HepG2 (cell line): ENCODE measurements around the gene ADRA1B. TPM values are rescaled to one million over a fixed set of nuclear protein-coding genes. Genes with fewer than 3 reads are reported as not detected.
A peak's percentile ranks its signal among the peaks of the same experiment; 100 is the strongest.

Experiments
- ETV5 ChIP-seq: IDR thresholded peaks from 2 replicates; pipeline ENCODE4 v1.6.1; 2018; ENCODE audit warnings: missing biosample characterization, missing genetic modification reagents, inconsistent platforms, borderline replicate concordance
- HIVEP1 ChIP-seq: sonication (generic); formaldehyde crosslinking; IDR thresholded peaks from 2 replicates; pipeline ENCODE4 v1.4.0; 2020; ENCODE audit warnings: mild to moderate bottlenecking, missing genetic modification reagents
- KDM2A ChIP-seq: sonication (generic); formaldehyde crosslinking; IDR thresholded peaks from 2 replicates; pipeline ENCODE4 v1.4.0; 2020; ENCODE audit warnings: low read depth, missing genetic modification reagents, borderline replicate concordance
- NBN ChIP-seq: fragments of 450-650 bp; conservative IDR thresholded peaks from 2 replicates; pipeline ENCODE4 v1.6.1; 2017
- NFE2 ChIP-seq: sonication (generic); formaldehyde crosslinking; IDR thresholded peaks from 2 replicates; pipeline ENCODE4 v1.4.0; 2020; ENCODE audit warnings: missing genetic modification reagents
- NR2F2 ChIP-seq: IDR thresholded peaks from 2 replicates; pipeline ENCODE4 v1.6.1; 2012; ENCODE audit warnings: low read depth, inconsistent platforms, borderline replicate concordance
- PLRG1 ChIP-seq: fragments of 450-650 bp; conservative IDR thresholded peaks from 2 replicates; pipeline ENCODE4 v1.6.1; 2016
- RAD21 ChIP-seq: fragments of 450-650 bp; formaldehyde crosslinking; IDR thresholded peaks from 2 replicates; pipeline ENCODE4 v1.5.0; 2020; ENCODE audit warnings: mild to moderate bottlenecking
- STAG1 ChIP-seq: sonication (generic); formaldehyde crosslinking; IDR thresholded peaks from 2 replicates; pipeline ENCODE4 v1.4.0; 2020; ENCODE audit warnings: missing genetic modification reagents
- ZMYM3 ChIP-seq: sonication (generic); formaldehyde crosslinking; IDR thresholded peaks from 2 replicates; pipeline ENCODE4 v1.5.1; 2020; ENCODE audit warnings: mild to moderate bottlenecking, missing genetic modification reagents
- ZNF263 ChIP-seq: sonication (generic); formaldehyde crosslinking; IDR thresholded peaks from 2 replicates; pipeline ENCODE4 v1.4.0; 2020; ENCODE audit warnings: missing genetic modification reagents
- ZNF431 ChIP-seq: sonication (generic); formaldehyde crosslinking; IDR thresholded peaks from 2 replicates; pipeline ENCODE4 v1.9.0; 2022; ENCODE audit warnings: missing genetic modification reagents, low read depth, mild to moderate bottlenecking, borderline replicate concordance
- ZNF619 ChIP-seq: sonication (generic); formaldehyde crosslinking; IDR thresholded peaks from 2 replicates; pipeline ENCODE4 v1.4.0; 2020; ENCODE audit warnings: mild to moderate bottlenecking, missing genetic modification reagents
- ZNF678 ChIP-seq: sonication (generic); formaldehyde crosslinking; IDR thresholded peaks from 2 replicates; pipeline ENCODE4 v1.4.0; 2020; ENCODE audit warnings: mild to moderate bottlenecking, missing genetic modification reagents
- ZNF737 ChIP-seq: sonication (generic); formaldehyde crosslinking; IDR thresholded peaks from 2 replicates; pipeline ENCODE4 v1.5.0; 2020; ENCODE audit warnings: missing genetic modification reagents, mild to moderate bottlenecking, borderline replicate concordance
- ZNF761 ChIP-seq: sonication (generic); formaldehyde crosslinking; conservative IDR thresholded peaks from 2 replicates; pipeline ENCODE4 v1.4.0; 2020; ENCODE audit warnings: mild to moderate bottlenecking, missing genetic modification reagents
- ZNF780A ChIP-seq: sonication (generic); formaldehyde crosslinking; IDR thresholded peaks from 2 replicates; pipeline ENCODE4 v1.8.0; 2022; ENCODE audit warnings: mild to moderate bottlenecking, missing genetic modification reagents, moderate library complexity
- polyA plus RNA-seq, 8 experiments: library from polyadenylated mRNA; depleted of rRNA in 3 of 8; stranded (reverse) in 7 of 8; unstranded in 1 of 8; fragments of >200 nt; fragmentation: Illumina TruSeq in 4 of 8; extraction: Trizol in 4 of 8; gene quantifications; 2 replicates each; pipeline versions ENCODE4 v1.2.1 to v1.2.3, GENCODE V29; 2011 to 2016; ENCODE audit warnings: low read depth in 4 of 8, missing spikeins in 1 of 8, mixed read lengths in 1 of 8; ENCODE audit not compliant: insufficient read depth in 1 of 8
- total RNA-seq, 5 experiments: library from RNA; depleted of rRNA; stranded (reverse); fragments of >200 nt; fragmentation: Illumina TruSeq; extraction: Trizol; gene quantifications; 2 replicates each; pipeline ENCODE4 v1.2.3, GENCODE V29; 2016; ENCODE audit warnings: low read depth in 1 of 5
- TF ChIP-seq, protein P1 (sequence below): sonication (generic); formaldehyde crosslinking; IDR thresholded peaks from 2 replicates; pipeline ENCODE4 v1.4.0; 2020; ENCODE audit warnings: missing genetic modification reagents
- TF ChIP-seq, protein P2 (sequence below): sonication (generic); formaldehyde crosslinking; IDR thresholded peaks from 2 replicates; pipeline ENCODE4 v1.4.0; 2020; ENCODE audit warnings: missing genetic modification reagents
- TF ChIP-seq, protein P3 (sequence below): sonication (generic); formaldehyde crosslinking; IDR thresholded peaks from 2 replicates; pipeline ENCODE4 v1.5.1; 2020; ENCODE audit warnings: mild to moderate bottlenecking, missing genetic modification reagents, moderate library complexity
- TF ChIP-seq, protein P4 (sequence below): sonication (generic); formaldehyde crosslinking; IDR thresholded peaks from 2 replicates; pipeline ENCODE4 v1.8.0; 2022; ENCODE audit warnings: mild to moderate bottlenecking, missing genetic modification reagents, moderate library complexity
- TF ChIP-seq, protein P5 (sequence below): sonication (generic); formaldehyde crosslinking; IDR thresholded peaks from 2 replicates; pipeline ENCODE4 v1.4.0; 2020; ENCODE audit warnings: missing genetic modification reagents
- TF ChIP-seq, protein P6 (sequence below): sonication (generic); formaldehyde crosslinking; IDR thresholded peaks from 2 replicates; pipeline ENCODE4 v1.8.0; 2023; ENCODE audit warnings: mild to moderate bottlenecking, missing genetic modification reagents

Gene ADRA1B
- total and polyA plus RNA-seq, 2 of the 13 experiments (the other 11 are each of a cell fraction or from before 2014, with no cell fraction given) = not detected

DNA sequence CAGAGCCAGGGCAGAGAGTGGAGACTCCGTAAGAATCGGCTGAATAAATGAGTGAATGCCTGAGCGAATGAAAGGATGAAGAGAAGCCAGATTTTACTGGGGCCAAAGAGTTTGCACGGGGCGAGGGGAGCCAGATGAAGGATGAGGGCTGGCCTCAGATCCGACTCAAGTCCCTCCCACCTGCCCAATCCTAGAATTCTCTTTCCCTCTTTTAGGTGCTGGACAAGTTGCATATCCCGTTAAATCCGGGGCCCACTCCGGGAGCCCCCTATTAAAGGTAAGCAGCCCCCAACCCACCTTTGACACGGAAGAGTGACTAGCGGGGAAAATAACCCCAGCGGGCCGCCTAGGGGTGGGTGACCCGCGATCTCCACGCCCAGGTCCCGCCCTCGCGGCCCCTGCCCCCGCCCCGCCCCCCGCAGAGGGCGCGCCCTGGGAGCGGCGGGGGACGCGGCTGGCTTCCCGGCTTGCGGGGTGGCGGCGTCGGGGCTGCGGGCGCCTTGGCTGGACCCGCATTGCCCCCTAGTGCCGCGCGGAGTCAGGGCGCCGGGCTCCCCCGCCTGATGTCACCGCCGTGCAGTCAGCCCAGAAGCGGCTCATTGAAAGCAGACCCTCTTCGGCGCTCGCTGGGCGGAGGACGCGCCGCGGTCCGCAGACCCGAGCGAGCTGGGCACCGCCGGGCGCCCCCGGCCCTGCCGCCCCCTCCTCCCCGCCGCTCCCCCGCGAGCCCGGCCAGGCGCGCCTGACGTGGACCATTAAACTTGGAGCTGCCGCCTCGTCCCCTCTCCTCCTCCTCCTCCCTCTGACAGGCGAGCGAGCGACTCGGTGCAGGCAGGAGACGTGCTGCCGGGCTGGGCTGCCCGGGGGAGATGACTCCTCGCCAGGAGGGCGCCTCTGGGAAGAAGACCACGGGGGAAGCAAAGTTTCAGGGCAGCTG lies at the start of gene ADRA1B (continued):
- TF ChIP-seq, protein P1, sequence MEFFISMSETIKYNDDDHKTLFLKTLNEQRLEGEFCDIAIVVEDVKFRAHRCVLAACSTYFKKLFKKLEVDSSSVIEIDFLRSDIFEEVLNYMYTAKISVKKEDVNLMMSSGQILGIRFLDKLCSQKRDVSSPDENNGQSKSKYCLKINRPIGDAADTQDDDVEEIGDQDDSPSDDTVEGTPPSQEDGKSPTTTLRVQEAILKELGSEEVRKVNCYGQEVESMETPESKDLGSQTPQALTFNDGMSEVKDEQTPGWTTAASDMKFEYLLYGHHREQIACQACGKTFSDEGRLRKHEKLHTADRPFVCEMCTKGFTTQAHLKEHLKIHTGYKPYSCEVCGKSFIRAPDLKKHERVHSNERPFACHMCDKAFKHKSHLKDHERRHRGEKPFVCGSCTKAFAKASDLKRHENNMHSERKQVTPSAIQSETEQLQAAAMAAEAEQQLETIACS (CRISPR knock-in tag) = no peak
- TF ChIP-seq PLRG1 (no peak), NR2F2 (no peak), ZMYM3 (CRISPR knock-in tag) (no peak), RAD21 (CRISPR knock-in tag) (peak; percentile 74), ZNF619 (no peak), ZNF761 (no peak), ETV5 (no peak), ZNF737 (CRISPR knock-in tag) (no peak), ZNF678 (no peak), HIVEP1 (CRISPR knock-in tag) (no peak), NBN (no peak), KDM2A (CRISPR knock-in tag) (0 out of 2 replicates have a peak, but pooled peaks have one; percentile 22), STAG1 (CRISPR knock-in tag) (peak; percentile 71), ZNF431 (CRISPR knock-in tag) (no peak), NFE2 (no peak), ZNF263 (no peak), ZNF780A (CRISPR knock-in tag) (no peak)
- TF ChIP-seq, protein P2, sequence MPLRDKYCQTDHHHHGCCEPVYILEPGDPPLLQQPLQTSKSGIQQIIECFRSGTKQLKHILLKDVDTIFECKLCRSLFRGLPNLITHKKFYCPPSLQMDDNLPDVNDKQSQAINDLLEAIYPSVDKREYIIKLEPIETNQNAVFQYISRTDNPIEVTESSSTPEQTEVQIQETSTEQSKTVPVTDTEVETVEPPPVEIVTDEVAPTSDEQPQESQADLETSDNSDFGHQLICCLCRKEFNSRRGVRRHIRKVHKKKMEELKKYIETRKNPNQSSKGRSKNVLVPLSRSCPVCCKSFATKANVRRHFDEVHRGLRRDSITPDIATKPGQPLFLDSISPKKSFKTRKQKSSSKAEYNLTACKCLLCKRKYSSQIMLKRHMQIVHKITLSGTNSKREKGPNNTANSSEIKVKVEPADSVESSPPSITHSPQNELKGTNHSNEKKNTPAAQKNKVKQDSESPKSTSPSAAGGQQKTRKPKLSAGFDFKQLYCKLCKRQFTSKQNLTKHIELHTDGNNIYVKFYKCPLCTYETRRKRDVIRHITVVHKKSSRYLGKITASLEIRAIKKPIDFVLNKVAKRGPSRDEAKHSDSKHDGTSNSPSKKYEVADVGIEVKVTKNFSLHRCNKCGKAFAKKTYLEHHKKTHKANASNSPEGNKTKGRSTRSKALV (CRISPR knock-in tag) = no peak
- TF ChIP-seq, protein P3, sequence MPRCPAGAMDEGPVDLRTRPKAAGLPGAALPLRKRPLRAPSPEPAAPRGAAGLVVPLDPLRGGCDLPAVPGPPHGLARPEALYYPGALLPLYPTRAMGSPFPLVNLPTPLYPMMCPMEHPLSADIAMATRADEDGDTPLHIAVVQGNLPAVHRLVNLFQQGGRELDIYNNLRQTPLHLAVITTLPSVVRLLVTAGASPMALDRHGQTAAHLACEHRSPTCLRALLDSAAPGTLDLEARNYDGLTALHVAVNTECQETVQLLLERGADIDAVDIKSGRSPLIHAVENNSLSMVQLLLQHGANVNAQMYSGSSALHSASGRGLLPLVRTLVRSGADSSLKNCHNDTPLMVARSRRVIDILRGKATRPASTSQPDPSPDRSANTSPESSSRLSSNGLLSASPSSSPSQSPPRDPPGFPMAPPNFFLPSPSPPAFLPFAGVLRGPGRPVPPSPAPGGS (CRISPR knock-in tag) = no peak
- TF ChIP-seq, protein P4, sequence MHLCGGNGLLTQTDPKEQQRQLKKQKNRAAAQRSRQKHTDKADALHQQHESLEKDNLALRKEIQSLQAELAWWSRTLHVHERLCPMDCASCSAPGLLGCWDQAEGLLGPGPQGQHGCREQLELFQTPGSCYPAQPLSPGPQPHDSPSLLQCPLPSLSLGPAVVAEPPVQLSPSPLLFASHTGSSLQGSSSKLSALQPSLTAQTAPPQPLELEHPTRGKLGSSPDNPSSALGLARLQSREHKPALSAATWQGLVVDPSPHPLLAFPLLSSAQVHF = no peak
- TF ChIP-seq, protein P5, sequence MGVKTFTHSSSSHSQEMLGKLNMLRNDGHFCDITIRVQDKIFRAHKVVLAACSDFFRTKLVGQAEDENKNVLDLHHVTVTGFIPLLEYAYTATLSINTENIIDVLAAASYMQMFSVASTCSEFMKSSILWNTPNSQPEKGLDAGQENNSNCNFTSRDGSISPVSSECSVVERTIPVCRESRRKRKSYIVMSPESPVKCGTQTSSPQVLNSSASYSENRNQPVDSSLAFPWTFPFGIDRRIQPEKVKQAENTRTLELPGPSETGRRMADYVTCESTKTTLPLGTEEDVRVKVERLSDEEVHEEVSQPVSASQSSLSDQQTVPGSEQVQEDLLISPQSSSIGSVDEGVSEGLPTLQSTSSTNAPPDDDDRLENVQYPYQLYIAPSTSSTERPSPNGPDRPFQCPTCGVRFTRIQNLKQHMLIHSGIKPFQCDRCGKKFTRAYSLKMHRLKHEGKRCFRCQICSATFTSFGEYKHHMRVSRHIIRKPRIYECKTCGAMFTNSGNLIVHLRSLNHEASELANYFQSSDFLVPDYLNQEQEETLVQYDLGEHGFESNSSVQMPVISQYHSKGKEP (CRISPR knock-in tag) = no peak
- TF ChIP-seq, protein P6, sequence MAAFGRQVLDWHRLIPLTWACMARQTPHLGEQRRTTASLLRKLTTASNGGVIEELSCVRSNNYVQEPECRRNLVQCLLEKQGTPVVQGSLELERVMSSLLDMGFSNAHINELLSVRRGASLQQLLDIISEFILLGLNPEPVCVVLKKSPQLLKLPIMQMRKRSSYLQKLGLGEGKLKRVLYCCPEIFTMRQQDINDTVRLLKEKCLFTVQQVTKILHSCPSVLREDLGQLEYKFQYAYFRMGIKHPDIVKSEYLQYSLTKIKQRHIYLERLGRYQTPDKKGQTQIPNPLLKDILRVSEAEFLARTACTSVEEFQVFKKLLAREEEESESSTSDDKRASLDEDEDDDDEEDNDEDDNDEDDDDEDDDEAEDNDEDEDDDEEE (CRISPR knock-in tag) = no peak
